ENCODE results near the gene AFF4. TPM values are rescaled to one million over a fixed set of nuclear protein-coding genes. Genes with fewer than 3 reads are reported as not detected.
"Not testable (repeated sequence)": the region's sequence is repeated elsewhere in the genome, so short reads cannot be mapped to it uniquely, and the experiment has no call there.

Gene AFF4
- total RNA-seq, 4 donors from 2014 or later, result 70.5 to 85.3 (median 73.2) TPM

DNA sequence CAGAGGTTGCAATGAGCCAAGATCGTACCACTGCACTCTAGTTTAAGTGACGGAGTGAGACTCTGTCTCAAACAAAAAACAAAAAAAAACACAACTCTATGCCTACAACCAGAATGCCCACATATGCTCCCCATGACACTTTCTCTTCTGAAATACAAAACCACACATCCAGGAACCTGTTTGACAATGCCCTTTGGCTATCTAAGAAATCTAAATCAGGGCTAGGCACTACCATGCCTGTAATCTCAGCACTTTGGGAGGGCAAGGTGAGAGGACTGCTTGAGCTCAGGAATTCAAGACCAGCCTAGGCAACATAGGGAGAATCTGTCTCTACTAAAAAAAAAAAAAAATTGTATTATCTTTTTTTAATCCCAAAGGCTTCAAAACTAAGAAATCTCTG is 10.6 kb downstream of the AFF4 start:
- Histone ChIP-seq H3K27me3 (no peaks in the 10 kb centered on the region), H3K27ac (no peak overlapping the region), H3K4me1 (peaks cover 0 to 40% (median 2%) of the 10 kb centered on the region in 4 donors), H3K4me3 (no peak overlapping the region), H3K9me3 (no peaks in the 10 kb centered on the region), H3K36me3 (peaks cover 0 to 21% (median 0%) of the 10 kb centered on the region in 3 donors)
- no peak for TF ChIP-seq EP300 (IDR thresholded peaks at IDR 0.05)
- no peak for TF ChIP-seq POLR2A (IDR thresholded peaks at IDR 0.05)
- no peak for TF ChIP-seq CTCF (IDR thresholded peaks at IDR 0.05)
- no peak for DNase-seq (ENCODE audit: low spot score in 2 of 2)
- 93 to 95% methylated on average over 2 of the region's 2 CpGs for WGBS, 2 donors

DNA sequence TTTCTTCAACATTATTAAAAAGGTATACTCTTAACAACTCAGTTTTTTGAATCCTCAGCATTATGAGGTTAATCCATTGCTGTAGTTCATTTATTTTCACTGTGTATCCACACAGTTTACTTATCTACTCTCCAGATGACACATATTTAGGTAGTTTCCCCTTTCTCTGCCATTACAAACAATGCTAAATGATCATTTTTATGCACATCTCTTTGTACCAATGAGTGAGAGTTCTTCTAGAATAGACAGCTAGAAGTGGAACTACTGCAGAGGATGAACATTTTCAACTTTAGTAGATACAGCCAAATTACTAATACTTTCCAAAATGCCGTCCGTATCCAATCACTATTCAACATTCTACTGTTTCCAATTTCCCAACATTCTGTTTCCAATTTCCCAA is 11.5 kb downstream of the AFF4 start:
- Histone ChIP-seq H3K9me3 (no peaks in the 10 kb centered on the region), H3K4me1 (peaks cover 0 to 44% (median 2%) of the 10 kb centered on the region in 4 donors), H3K27ac (no peak overlapping the region), H3K27me3 (no peaks in the 10 kb centered on the region), H3K4me3 (no peak overlapping the region), H3K36me3 (peaks cover 0 to 13% (median 0%) of the 10 kb centered on the region in 3 donors)
- TF ChIP-seq CTCF (IDR thresholded peaks at IDR 0.05), result no peak
- no peak for TF ChIP-seq POLR2A (IDR thresholded peaks at IDR 0.05)
- no peak for TF ChIP-seq EP300 (IDR thresholded peaks at IDR 0.05)
- WGBS, 2 donors, result 79 to 82% methylated on average over 2 of the region's 2 CpGs
- DNase-seq (ENCODE audit: low spot score in 2 of 2), result no peak

DNA sequence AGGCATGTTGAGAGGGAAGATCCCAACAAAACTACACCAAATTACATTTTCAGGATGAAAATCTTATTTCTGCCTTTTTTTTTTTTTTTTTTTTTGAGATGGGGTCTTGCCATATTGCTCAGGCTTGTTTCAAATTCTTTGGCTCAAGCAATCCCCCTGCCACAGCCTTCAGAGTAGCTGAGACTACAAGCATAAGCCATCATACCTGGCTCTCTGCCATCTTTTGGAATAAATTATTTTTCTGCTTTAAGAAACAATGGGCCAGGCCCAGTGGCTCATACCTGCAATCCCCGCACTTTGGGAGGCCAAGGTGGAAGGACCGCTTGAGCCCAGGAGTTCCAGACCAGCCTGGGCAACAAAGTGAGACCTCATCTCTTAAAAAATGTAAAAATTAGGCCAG is 14.3 kb downstream of the AFF4 start:
- Histone ChIP-seq H3K27me3 (no peaks in the 10 kb centered on the region), H3K4me1 (peaks cover 0 to 40% (median 2%) of the 10 kb centered on the region in 4 donors), H3K27ac (no peak overlapping the region), H3K36me3 (peaks cover 0 to 2% (median 0%) of the 10 kb centered on the region in 3 donors), H3K4me3 (no peak overlapping the region), H3K9me3 (no peaks in the 10 kb centered on the region)
- 97 to 100% methylated on average over 2 of the region's 2 CpGs for WGBS, 2 donors
- no peak for TF ChIP-seq CTCF (IDR thresholded peaks at IDR 0.05)
- no peak for DNase-seq (ENCODE audit: low spot score in 2 of 2)

DNA sequence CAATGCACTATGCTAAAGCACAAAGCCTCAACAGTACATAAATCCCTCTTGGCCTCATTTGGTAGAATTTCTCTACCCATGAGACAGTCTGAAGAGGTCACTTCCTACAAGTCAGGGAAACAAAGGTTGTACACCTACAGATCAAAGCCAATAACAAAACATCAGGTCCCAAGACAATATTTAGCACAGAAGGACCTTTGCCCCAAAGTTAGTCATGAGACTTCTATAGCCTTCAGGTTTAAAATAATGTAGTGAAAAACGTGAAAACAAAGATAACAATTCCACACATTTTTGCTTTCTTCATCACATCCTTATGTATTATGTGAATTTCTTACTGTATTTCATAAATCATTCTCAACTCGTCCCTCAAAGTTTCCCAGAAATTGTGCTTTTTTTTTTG is 15.8 kb downstream of the AFF4 start:
- no peak for DNase-seq (ENCODE audit: low spot score in 2 of 2)
- Histone ChIP-seq H3K27me3 (no peaks in the 10 kb centered on the region), H3K36me3 (no peaks in the 10 kb centered on the region), H3K4me3 (no peak overlapping the region), H3K4me1 (peaks cover 0 to 39% (median 2%) of the 10 kb centered on the region in 4 donors), H3K9me3 (no peaks in the 10 kb centered on the region), H3K27ac (no peak overlapping the region)
- WGBS, 2 donors, result 18 to 21% methylated on average over 2 of the region's 2 CpGs
- TF ChIP-seq EP300 (IDR thresholded peaks at IDR 0.05) (no peak), POLR2A (IDR thresholded peaks at IDR 0.05) (no peak), CTCF (IDR thresholded peaks at IDR 0.05) (no peak)

- WGBS, 2 donors, result 94 to 96% methylated on average over 4 of the region's 4 CpGs
Measured at GRCh38 chr5:132945315-132945714, 18.1 kb downstream of the AFF4 start.

More at GRCh38 chr5:132945315-132945714, 18.1 kb downstream of the AFF4 start:
- not testable (repeated sequence) for H3K27ac ChIP-seq; H3K9me3 ChIP-seq; H3K4me3 ChIP-seq; DNase-seq (ENCODE audit: low spot score in 2 of 2); H3K36me3 ChIP-seq; H3K27me3 ChIP-seq
- peaks cover 0 to 33% (median 0%) of the 10 kb centered on the region in 4 donors for H3K4me1 ChIP-seq
